SK-N-MC (cell line): ENCODE data around the gene CAVIN3.

Experiments used
- EZH2 ChIP-seq: fragments of 200-600 bp; sonication (generic); IDR thresholded peaks from one replicate; pipeline ENCODE4 v1.6.1; 2017; ENCODE audit warnings: antibody characterized with exemption
- POLR2AphosphoS5 ChIP-seq: IDR thresholded peaks from 2 replicates; pipeline ENCODE4 v1.6.1; 2012; ENCODE audit warnings: mild to moderate bottlenecking, low read depth, low read length, borderline replicate concordance

GRCh38 chr11:6326303-6326702 lies 6.0 kb upstream of the CAVIN3 start:
- TF ChIP-seq EZH2 (no peak), POLR2AphosphoS5 (no peak)
